ENCODE measurements around the gene NKRF. TPM values are rescaled to one million over a fixed set of nuclear protein-coding genes. Genes with fewer than 3 reads are reported as not detected.

The NKRF gene
- polyA plus RNA-seq, 3 donors: 1.3 to 4.7 (median 2.4) TPM

DNA sequence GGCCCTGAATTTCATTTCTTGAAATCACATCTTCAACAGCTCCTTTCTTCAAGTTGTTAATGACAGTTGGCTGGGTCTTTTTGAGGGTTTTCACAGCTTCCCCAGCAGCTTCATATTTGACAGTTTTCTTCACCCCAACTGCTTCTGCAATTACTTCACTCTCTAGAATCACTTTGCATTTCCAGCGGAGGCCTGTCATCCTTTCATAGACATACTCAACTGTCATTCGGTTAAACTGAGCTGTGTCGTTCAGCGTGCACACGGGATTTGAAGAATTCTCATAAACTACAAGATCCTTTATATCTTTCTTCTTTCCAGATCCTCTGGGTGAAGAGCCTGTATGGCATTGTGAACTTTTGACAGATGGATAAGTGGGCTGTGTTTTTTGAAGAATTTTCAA is 16.4 kb downstream of the NKRF start:
- no peaks in the 10 kb centered on the region for H3K27me3 ChIP-seq (ENCODE audit: control insufficient read depth in 2 of 2, insufficient read depth in 2 of 2, low read length in 2 of 2)
- no peak overlapping the region for H3K4me2 ChIP-seq (replicated peaks; ENCODE audit: extremely low read depth, low read length, poor library complexity, severe bottlenecking)
- no peak overlapping the region for H3K4me3 ChIP-seq (replicated peaks in 1 of 3; ENCODE audit: low read depth in 2 of 3, low read length in 3 of 3)
- H2AFZ ChIP-seq (ENCODE audit: insufficient read depth, low read depth, low read length, poor library complexity, severe bottlenecking): no peak overlapping the region
- WGBS (ENCODE audit: insufficient coverage): no CpG with 5 or more reads among the region's 5 CpGs
- no peak overlapping the region for H3K9ac ChIP-seq (ENCODE audit: insufficient read depth, low read length, poor library complexity, severe bottlenecking)
- peaks cover 23 to 45% of the 10 kb centered on the region in 2 donors for H3K36me3 ChIP-seq (replicated peaks in 1 of 2; ENCODE audit: control insufficient read depth in 1 of 2, insufficient read depth in 2 of 2, low read length in 2 of 2)
- no peak for TF ChIP-seq CTCF (IDR thresholded peaks at IDR 0.05)
- H4K20me1 ChIP-seq (ENCODE audit: insufficient read depth, low read length): no peaks in the 10 kb centered on the region
- H3K36me3 Mint-ChIP-seq: peaks cover 28 to 45% of the 10 kb centered on the region in 2 donors
- no peaks in the 10 kb centered on the region for H3K9me3 Mint-ChIP-seq
- H3K79me2 ChIP-seq (ENCODE audit: insufficient read depth, low read length): no peaks in the 10 kb centered on the region
- H3K27ac ChIP-seq (ENCODE audit: low read depth in 1 of 2, low read length in 2 of 2): no peak overlapping the region
- no peak overlapping the region for H3K4me3 Mint-ChIP-seq
- H3K27me3 Mint-ChIP-seq (ENCODE audit: low read depth in 3 of 3): peaks cover 0 to 5% (median 0%) of the 10 kb centered on the region in 3 donors
- H3K9me3 ChIP-seq (replicated peaks in 1 of 2; ENCODE audit: control insufficient read depth in 1 of 2, insufficient read depth in 1 of 2, low read length in 2 of 2): no peaks in the 10 kb centered on the region
- H3K4me1 Mint-ChIP-seq: no peaks in the 10 kb centered on the region
- no peak for DNase-seq
- intact Hi-C loops (cut with micrococcal nuclease): no loop called here
- no peaks in the 10 kb centered on the region for H3K4me1 ChIP-seq (ENCODE audit: control insufficient read depth in 1 of 2, insufficient read depth in 2 of 2, low read length in 2 of 2)
- peak overlapping the region in 1 of 7 donors; percentile 37 for H3K27ac Mint-ChIP-seq

DNA sequence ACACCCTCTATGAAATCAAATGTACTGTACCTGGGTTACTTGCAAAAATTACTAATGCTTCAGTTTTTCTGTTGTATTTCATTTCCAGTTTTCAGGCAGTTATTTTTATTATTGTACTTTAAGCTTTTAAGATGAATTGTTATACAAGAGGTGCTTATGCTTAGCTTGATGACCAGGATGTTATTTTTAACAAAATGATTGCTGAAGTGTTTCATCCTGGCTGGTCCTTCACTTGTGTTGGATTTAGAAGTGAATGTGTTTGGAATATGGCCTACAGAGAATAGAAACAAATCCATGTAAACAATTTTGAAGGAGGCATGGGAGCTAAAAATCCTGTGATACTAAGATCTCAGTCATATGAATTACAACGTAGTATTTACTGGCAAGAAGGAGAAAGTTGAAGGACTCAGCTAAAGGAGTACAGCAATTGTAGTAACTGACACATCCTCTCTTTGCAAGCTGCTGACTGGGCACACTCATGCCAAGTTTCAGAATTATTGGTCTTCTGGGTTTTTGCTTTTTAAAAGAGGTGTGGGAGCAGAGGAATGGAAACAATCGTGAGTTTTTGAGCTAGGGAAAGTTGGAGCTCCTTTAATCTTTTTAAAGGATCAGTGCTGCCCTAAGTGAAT is 22.7 kb downstream of the NKRF start:
- H3K9me3 ChIP-seq (replicated peaks in 1 of 2; ENCODE audit: control insufficient read depth in 1 of 2, insufficient read depth in 1 of 2, low read length in 2 of 2): no peaks in the 10 kb centered on the region
- Mint-ChIP-seq H3K9me3 (no peaks in the 10 kb centered on the region), H3K27me3 (ENCODE audit: low read depth in 3 of 3) (peaks cover 0 to 7% (median 0%) of the 10 kb centered on the region in 3 donors), H3K4me3 (no peak overlapping the region), H3K27ac (no peak overlapping the region), H3K4me1 (peaks cover 5% of the 10 kb centered on the region), H3K36me3 (peaks cover 6 to 8% of the 10 kb centered on the region in 2 donors)
- H3K4me3 ChIP-seq (replicated peaks in 1 of 3; ENCODE audit: low read depth in 2 of 3, low read length in 3 of 3): no peak overlapping the region
- H3K36me3 ChIP-seq (replicated peaks in 1 of 2; ENCODE audit: control insufficient read depth in 1 of 2, insufficient read depth in 2 of 2, low read length in 2 of 2): peaks cover 0 to 23% of the 10 kb centered on the region in 2 donors
- no peaks in the 10 kb centered on the region for H3K79me2 ChIP-seq (ENCODE audit: insufficient read depth, low read length)
- no peak overlapping the region for H3K4me2 ChIP-seq (replicated peaks; ENCODE audit: extremely low read depth, low read length, poor library complexity, severe bottlenecking)
- no peak overlapping the region for H2AFZ ChIP-seq (ENCODE audit: insufficient read depth, low read depth, low read length, poor library complexity, severe bottlenecking)
- intact Hi-C loops (cut with micrococcal nuclease): no loop called here
- no CpG with 5 or more reads among the region's 2 CpGs for WGBS (ENCODE audit: insufficient coverage)
- H3K4me1 ChIP-seq (ENCODE audit: control insufficient read depth in 1 of 2, insufficient read depth in 2 of 2, low read length in 2 of 2): no peaks in the 10 kb centered on the region
- no peaks in the 10 kb centered on the region for H4K20me1 ChIP-seq (ENCODE audit: insufficient read depth, low read length)
- no peak overlapping the region for H3K27ac ChIP-seq (ENCODE audit: low read depth in 1 of 2, low read length in 2 of 2)
- no peak overlapping the region for H3K9ac ChIP-seq (ENCODE audit: insufficient read depth, low read length, poor library complexity, severe bottlenecking)
- H3K27me3 ChIP-seq (ENCODE audit: control insufficient read depth in 2 of 2, insufficient read depth in 2 of 2, low read length in 2 of 2): peaks cover 0 to 4% of the 10 kb centered on the region in 2 donors
- no peak for TF ChIP-seq CTCF (IDR thresholded peaks at IDR 0.05)
- DNase-seq: no peak

Data from CD14-positive monocyte (primary cell).